IPS-18a (cell line): ENCODE results near the gene GLOD4.
A peak's percentile ranks its signal among the peaks of the same experiment; 100 is the strongest.

ENCODE experiments used
- H3K27ac ChIP-seq: one replicate; pipeline ENCODE4 v1.5.1; 2013; ENCODE audit warnings: low read length
- H3K27me3 ChIP-seq: one replicate; pipeline ENCODE4 v1.6.1; 2013; ENCODE audit warnings: mild to moderate bottlenecking, low read length; ENCODE audit not compliant: control insufficient read depth, insufficient read depth
- H3K36me3 ChIP-seq: one replicate; pipeline ENCODE4 v1.6.1; 2013; ENCODE audit warnings: low read depth, low read length; ENCODE audit not compliant: control insufficient read depth
- H3K4me1 ChIP-seq: one replicate; pipeline ENCODE4 v1.6.1; 2013; ENCODE audit warnings: low read depth, low read length; ENCODE audit not compliant: control insufficient read depth
- H3K4me3 ChIP-seq: one replicate; pipeline ENCODE4 v1.5.1; 2013; ENCODE audit warnings: low read length
- H3K9ac ChIP-seq: one replicate; pipeline ENCODE4 v1.6.1; 2013; ENCODE audit warnings: mild to moderate bottlenecking, low read length, moderate library complexity
- H3K9me3 ChIP-seq: one replicate; pipeline ENCODE4 v1.6.1; 2013; ENCODE audit warnings: low read depth, low read length; ENCODE audit not compliant: control insufficient read depth

GLOD4 gene

DNA sequence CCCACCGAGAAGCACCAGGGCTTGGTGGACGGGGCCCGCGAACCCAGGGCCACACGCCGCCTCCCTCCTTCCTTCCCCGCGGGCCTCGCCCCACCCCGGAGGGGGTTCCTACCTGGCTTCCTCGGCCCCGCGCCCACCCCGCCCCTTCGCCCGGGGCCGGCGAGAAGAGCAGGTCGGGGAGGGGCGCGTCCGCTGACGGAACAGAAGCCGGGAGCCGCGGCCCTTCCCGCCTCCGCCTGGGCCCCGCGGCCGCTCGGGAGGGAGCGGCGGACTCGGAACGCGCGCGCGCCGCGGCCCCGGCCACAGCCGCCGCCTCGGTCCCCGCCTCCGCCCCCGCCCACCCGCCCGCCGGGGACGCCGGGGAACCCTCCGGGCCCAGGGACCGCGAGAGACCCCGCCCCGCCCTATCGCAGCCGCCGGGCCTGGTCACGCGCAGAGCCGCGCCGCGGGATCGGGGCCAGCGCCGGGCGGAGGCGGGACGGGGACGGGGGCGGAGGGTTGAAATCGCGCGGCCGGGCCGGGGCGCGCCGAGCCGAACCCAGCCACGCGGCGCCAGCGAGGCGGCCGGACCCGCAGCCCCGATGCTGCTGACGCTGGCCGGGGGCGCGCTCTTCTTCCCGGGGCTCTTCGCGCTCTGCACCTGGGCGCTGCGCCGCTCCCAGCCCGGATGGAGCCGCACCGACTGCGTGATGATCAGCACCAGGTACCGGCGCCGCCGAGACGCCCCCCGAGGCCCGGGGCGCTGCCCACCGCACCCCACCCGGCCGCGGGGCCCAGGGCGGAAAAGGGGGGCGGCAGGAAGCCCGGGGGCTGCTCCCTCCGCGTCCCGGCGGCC, 49.8 kb downstream of the GLOD4 start, which contains the start of gene TLCD3A:
TLCD3A (plus strand) TSS at position 530 of the 835 bp plus-strand sequence; CDS start at position 582, 52 bp downstream.
- Histone ChIP-seq H3K9ac (peak within 1 kb of the TSS; percentile 77), H3K27ac (no peak within 1 kb of the TSS), H3K4me3 (peak within 1 kb of the TSS; percentile 90), H3K4me1 (peaks cover 9% of the 10 kb centered on the region), H3K27me3 (peaks cover 18% of the 10 kb centered on the region), H3K9me3 (no peaks in the 10 kb centered on the region), H3K36me3 (peaks cover 8% of the 10 kb centered on the region)

DNA sequence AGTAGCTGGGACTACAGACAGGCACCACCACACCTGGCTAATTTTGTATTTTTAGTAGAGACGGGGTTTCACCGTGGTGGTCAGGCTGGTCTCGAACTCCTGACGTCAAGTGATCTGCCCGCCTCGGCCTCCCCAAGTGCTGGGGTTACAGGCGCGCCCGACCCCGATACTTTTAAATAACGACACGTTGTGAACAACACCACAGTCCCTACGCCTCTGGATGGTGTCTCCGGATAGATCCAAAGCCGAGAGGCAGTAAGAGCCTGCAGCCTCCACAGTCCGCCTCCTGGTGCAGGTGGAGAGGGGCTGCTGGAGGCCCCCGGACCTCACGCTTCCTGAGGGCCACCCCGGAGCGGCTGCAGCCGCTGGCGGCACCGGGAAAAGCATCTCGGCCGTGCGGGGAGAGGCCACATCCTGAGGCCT, 50.4 kb downstream of the GLOD4 start:
- Histone ChIP-seq H3K4me1 (peaks cover 11% of the 10 kb centered on the region), H3K9me3 (no peaks in the 10 kb centered on the region), H3K27ac (no peak overlapping the region), H3K27me3 (peaks cover 18% of the 10 kb centered on the region), H3K36me3 (peaks cover 8% of the 10 kb centered on the region), H3K9ac (peak overlapping the region; percentile 61), H3K4me3 (peak overlapping the region; percentile 79)

DNA sequence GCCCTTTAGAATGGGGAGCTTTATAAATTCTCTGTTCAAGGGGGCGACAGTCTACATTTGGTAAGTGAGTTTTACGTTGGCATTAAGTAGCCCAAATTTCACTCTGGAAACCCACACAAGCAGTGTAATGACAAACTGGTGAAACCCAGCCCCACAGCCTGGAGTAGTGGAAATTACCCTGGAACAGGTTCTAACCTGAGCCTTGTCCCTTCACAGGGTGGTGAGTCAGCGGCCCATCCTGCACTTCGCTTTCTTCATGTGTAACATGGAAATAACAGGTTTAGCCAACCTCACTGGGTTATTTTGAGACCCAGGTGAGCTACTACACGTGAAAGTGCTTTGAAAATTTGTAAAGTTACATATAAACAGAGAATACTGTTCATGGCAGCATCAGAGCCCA, 53.2 kb downstream of the GLOD4 start:
- peaks cover 21% of the 10 kb centered on the region for H3K4me1 ChIP-seq

GRCh38 chr17:726271-726919, 55.7 kb downstream of the GLOD4 start:
- no peaks in the 10 kb centered on the region for H3K9me3 ChIP-seq
- peaks cover 13% of the 10 kb centered on the region for H3K4me1 ChIP-seq
- no peak overlapping the region for H3K27ac ChIP-seq
- H3K27me3 ChIP-seq: peaks cover 7% of the 10 kb centered on the region
- H3K4me3 ChIP-seq: peak overlapping the region; percentile 28
- H3K9ac ChIP-seq: no peak overlapping the region
- H3K36me3 ChIP-seq: no peaks in the 10 kb centered on the region

More for the DNA sequence above, 53.2 kb downstream of the GLOD4 start:
- peaks cover 18% of the 10 kb centered on the region for H3K27me3 ChIP-seq
- H3K27ac ChIP-seq: no peak overlapping the region
- H3K4me3 ChIP-seq: no peak overlapping the region
- no peak overlapping the region for H3K9ac ChIP-seq
- H3K9me3 ChIP-seq: no peaks in the 10 kb centered on the region
- H3K36me3 ChIP-seq: peaks cover 2% of the 10 kb centered on the region

DNA sequence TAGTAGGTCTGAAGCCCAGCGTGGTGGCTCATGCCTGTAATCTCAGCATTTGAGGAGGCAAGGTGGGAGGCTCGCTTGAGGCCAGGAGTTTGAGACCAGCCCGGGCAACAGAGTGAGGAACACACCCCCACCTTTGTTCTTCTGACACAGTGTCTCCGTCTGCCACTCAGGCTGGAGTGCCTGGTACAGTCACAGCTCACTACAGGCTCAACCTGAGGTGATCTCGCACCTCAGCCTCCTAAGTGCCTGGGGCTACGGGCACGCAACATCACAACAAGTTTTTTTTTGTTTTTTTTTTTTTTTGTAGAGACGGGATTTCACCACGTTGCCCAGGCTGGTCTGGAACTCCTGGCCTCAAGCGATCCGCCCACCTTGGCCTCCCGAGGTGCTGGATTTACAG, 56.3 kb downstream of the GLOD4 start:
- Histone ChIP-seq H3K27me3 (peaks cover under 1% of the 10 kb centered on the region), H3K36me3 (no peaks in the 10 kb centered on the region), H3K9me3 (no peaks in the 10 kb centered on the region), H3K9ac (no peak overlapping the region), H3K4me3 (peak overlapping the region; percentile 28), H3K4me1 (peaks cover 13% of the 10 kb centered on the region), H3K27ac (no peak overlapping the region)

DNA sequence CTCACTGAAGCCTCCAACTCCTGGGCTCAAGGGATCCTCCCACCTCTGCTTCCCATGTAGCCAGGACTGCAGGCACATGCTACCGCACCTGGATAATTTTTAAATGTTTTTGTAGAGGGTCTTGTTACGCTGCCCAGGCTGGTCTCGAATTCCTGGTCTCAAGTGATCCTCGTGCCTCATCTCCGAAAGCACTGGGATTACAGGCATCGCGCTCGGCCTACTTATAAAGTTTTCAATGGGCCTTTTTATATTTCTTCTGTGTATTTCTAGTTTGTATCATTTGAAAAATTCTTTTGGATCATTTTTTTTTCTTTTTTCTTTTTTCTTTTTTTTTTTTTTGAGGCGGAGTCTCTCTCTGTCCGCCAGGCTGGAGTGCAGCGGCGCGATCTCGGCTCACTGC, 57.0 kb downstream of the GLOD4 start:
- H3K27me3 ChIP-seq: no peaks in the 10 kb centered on the region
- H3K4me3 ChIP-seq: no peak overlapping the region

GRCh38 chr17:721540-721937, 60.5 kb downstream of the GLOD4 start:
- Histone ChIP-seq H3K36me3 (no peaks in the 10 kb centered on the region), H3K27me3 (no peaks in the 10 kb centered on the region), H3K9me3 (no peaks in the 10 kb centered on the region), H3K4me1 (peaks cover 10% of the 10 kb centered on the region), H3K9ac (no peak overlapping the region), H3K4me3 (no peak overlapping the region), H3K27ac (no peak overlapping the region)

More for the DNA sequence above, 57.0 kb downstream of the GLOD4 start:
- no peak overlapping the region for H3K27ac ChIP-seq
- H3K4me1 ChIP-seq: peaks cover 13% of the 10 kb centered on the region
- no peaks in the 10 kb centered on the region for H3K36me3 ChIP-seq
- H3K9ac ChIP-seq: no peak overlapping the region
- no peaks in the 10 kb centered on the region for H3K9me3 ChIP-seq

DNA sequence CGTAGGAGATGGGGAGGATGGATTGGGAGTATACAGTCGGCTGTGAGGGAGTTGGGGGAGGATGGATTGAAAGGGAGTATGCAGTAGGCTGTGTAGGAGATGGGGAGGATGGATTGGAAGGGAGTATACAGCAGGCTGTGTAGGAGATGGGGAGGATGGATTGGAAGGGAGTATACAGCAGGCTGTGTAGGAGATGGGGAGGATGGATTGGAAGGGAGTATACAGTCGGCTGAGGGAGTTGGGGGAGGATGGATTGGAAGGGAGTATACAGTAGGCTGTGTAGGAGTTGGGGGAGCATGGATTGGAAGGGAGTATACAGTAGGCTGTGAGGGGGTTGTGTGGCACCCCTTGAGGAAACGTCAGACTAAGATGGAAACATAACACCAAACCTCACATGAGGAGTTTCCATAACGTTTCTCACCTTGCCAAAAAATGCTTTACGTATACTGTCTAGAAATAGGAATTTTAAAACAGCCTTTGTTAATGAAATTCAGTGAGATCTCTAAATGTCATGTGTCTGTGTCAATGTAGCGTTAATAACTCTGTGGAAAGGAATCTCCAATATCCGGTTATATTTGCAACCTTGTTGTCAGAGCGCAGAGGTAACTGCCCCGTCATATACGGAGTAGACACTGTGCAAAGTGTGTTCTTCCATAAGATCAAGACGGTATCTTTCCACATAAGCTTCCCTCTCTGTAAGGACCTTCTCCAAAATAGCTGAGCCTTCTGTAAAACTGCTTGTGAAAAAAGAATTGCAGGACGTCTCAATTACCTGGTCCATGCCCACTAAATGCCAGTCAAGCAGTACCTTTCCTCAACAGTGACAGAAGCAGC, 61.2 kb downstream of the GLOD4 start:
- Histone ChIP-seq H3K27me3 (no peaks in the 10 kb centered on the region), H3K9me3 (no peaks in the 10 kb centered on the region), H3K4me1 (peaks cover 3% of the 10 kb centered on the region), H3K27ac (no peak overlapping the region), H3K4me3 (no peak overlapping the region), H3K36me3 (no peaks in the 10 kb centered on the region), H3K9ac (no peak overlapping the region)

DNA sequence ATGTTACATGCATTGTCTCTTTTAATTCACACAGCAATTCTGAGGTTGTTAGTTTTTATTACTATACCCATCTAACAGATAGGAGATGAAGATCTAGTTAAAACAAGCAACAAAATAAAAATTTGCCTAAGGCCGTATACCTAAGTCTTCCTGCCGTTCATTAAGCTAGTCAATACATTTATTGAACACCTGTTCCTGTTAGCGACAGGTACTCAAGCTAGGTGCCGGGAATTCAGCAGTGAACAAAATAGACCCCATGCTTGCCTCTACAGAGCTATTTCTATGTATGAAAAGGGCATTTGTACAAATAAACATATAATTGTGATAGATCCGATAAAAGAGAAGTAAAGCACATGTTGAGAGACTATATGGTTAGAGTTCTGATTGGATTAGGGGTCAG, 64.0 kb downstream of the GLOD4 start:
- Histone ChIP-seq H3K9ac (no peak overlapping the region), H3K36me3 (no peaks in the 10 kb centered on the region), H3K4me1 (no peaks in the 10 kb centered on the region), H3K27me3 (no peaks in the 10 kb centered on the region), H3K9me3 (no peaks in the 10 kb centered on the region), H3K27ac (no peak overlapping the region), H3K4me3 (no peak overlapping the region)
